ENCODE measurements around the gene ARID3B. TPM values are rescaled to one million over a fixed set of nuclear protein-coding genes. Genes with fewer than 3 reads are reported as not detected.
A peak's percentile ranks its signal among the peaks of the same experiment; 100 is the strongest.

Gene ARID3B
- total RNA-seq, 1 experiment from 2014 or later = 36.1 TPM

DNA sequence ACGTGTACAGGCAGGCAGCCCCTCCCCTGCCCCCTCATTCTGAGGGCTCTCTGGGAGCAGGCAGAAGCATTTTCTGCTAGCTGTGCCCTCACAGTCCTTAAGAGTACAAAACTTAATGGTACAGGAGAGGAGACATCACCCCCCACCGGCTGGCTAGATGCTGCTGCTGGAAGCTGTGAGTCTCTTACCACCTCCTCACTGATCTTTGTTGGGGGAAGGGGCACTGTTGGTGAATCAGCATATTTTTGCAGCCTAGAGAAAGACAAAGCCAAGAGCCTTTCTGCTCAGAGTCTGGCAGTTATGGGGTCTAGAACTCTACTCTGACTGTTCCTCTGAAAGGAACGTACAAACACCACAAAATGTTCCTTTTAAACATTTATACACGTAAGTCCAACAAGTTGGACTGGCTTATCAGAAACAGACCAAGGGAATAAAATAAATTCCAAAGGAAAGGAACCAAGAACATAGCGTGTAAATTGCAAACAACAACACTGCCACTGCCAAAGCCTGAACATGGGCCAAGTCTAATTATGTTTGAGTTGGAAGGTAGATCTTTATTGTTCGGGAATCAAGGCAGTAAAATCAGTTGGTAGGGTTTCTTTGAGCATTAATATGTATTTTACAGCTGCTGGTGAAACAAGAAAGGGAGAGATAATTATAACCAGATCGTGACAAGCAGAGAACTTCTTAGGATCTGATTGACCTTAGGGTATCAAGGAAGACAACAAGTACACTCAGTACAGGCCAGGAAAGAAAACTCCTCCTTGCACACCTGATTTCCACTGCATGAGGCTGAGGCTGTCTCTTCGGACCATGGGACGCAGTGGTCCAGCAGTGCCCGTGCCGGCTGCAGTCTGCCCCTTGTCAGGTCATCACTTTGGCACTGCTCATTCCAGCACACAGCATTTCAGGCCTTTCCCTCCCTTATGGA, 102.0 kb downstream of the ARID3B start:
- Histone ChIP-seq H3K36me3 (ENCODE audit: control insufficient read depth, insufficient read depth, low read length) (peaks cover 2% of the 10 kb centered on the region), H3K9me3 (no peaks in the 10 kb centered on the region)
- BruUV-seq (replicated peaks) = TSS peak; percentile 92

DNA sequence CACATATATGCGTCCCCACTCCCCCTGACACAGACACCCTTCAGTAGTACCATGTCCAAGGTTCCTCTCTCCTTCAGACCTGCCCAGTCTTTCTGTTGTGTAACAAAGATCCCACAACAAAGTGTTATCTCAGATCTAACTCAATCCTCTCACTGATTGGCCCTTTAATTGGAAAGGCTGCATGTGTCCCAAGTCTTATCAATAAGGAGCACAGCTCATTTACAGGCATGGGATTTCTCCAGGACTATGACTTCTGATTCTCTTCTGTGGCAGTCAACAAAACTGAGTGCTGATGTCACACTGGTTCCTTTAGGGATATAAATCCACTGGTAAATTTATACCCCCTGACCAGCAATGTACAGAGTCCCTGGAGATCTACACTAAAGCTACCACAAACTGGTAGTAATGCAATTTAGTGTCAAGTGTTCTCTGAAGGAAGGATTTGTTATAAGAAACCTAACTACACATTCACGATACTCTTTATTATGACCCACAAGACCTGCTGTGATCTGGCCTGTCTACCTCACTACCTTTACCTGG, 102.7 kb downstream of the ARID3B start:
- peaks cover 38% of the 10 kb centered on the region for H3K36me3 Mint-ChIP-seq (ENCODE audit: insufficient read depth, unreplicated experiment)
- peak overlapping the region; percentile 48 for H3K4me3 Mint-ChIP-seq (ENCODE audit: unreplicated experiment)
- ChIA-PET POLR2A (no interaction called here), CTCF (interaction anchor here (0.8 to 2.5 kb wide), 3 partner anchors 9 to 307 kb away, joined by 3 to 20 read pairs (median 3); no protein-coding TSS in a partner anchor)
- BruUV-seq (replicated peaks) = no TSS peak
- Histone ChIP-seq H3K9me3 (no peaks in the 10 kb centered on the region), H3K27me3 (replicated peaks; ENCODE audit: control insufficient read depth, insufficient read depth, low read length) (no peaks in the 10 kb centered on the region), H3K36me3 (ENCODE audit: control insufficient read depth, insufficient read depth, low read length) (peaks cover 2% of the 10 kb centered on the region), H3K4me3 (ENCODE audit: low read depth, low read length) (no peak overlapping the region), H3K4me1 (peaks cover 54% of the 10 kb centered on the region)
- H3K9me3 Mint-ChIP-seq (ENCODE audit: unreplicated experiment) = no peaks in the 10 kb centered on the region
- no peak for TF ChIP-seq CTCF (IDR thresholded peaks at IDR 0.05; ENCODE audit: insufficient read depth in 1 of 2, low read depth in 1 of 2, low read length in 1 of 2, severe bottlenecking in 1 of 2, unreplicated experiment in 1 of 2)
- peaks cover 55% of the 10 kb centered on the region for H3K4me1 Mint-ChIP-seq (ENCODE audit: low read depth, unreplicated experiment)
- intact Hi-C loops (cut with micrococcal nuclease; ENCODE audit: unreplicated experiment) = loop anchor here (2.0 kb wide), 3 partner anchors 53 to 125 kb away; partner anchors contain the start of gene EDC3
- H3K27ac Mint-ChIP-seq (ENCODE audit: unreplicated experiment) = peak overlapping the region; percentile 90
- no peak for DNase-seq
- H3K27me3 Mint-ChIP-seq (ENCODE audit: insufficient read depth, unreplicated experiment) = no peaks in the 10 kb centered on the region

More for the DNA sequence above, 102.0 kb downstream of the ARID3B start:
- Mint-ChIP-seq H3K27ac (ENCODE audit: unreplicated experiment) (peak overlapping the region; percentile 90), H3K36me3 (ENCODE audit: insufficient read depth, unreplicated experiment) (peaks cover 41% of the 10 kb centered on the region), H3K9me3 (ENCODE audit: unreplicated experiment) (no peaks in the 10 kb centered on the region), H3K4me3 (ENCODE audit: unreplicated experiment) (peak overlapping the region; percentile 48), H3K27me3 (ENCODE audit: insufficient read depth, unreplicated experiment) (no peaks in the 10 kb centered on the region), H3K4me1 (ENCODE audit: low read depth, unreplicated experiment) (peaks cover 57% of the 10 kb centered on the region)
- no peak for TF ChIP-seq CTCF (IDR thresholded peaks at IDR 0.05; ENCODE audit: insufficient read depth in 1 of 2, low read depth in 1 of 2, low read length in 1 of 2, severe bottlenecking in 1 of 2, unreplicated experiment in 1 of 2)
- CTCF ChIA-PET = interaction anchor here (0.6 to 2.5 kb wide), 5 partner anchors 8 to 307 kb away, joined by 3 to 20 read pairs (median 3); no protein-coding TSS in a partner anchor
- Histone ChIP-seq H3K4me1 (peaks cover 54% of the 10 kb centered on the region), H3K27me3 (replicated peaks; ENCODE audit: control insufficient read depth, insufficient read depth, low read length) (no peaks in the 10 kb centered on the region), H3K4me3 (ENCODE audit: low read depth, low read length) (no peak overlapping the region)
- intact Hi-C loops (cut with micrococcal nuclease; ENCODE audit: unreplicated experiment) = loop anchor here (2.0 kb wide), 3 partner anchors 54 to 126 kb away; partner anchors contain the start of gene EDC3
- POLR2A ChIA-PET = interaction anchor here (0.9 kb wide), 1 partner anchor 126 kb away, joined by 4 read pairs; no protein-coding TSS in a partner anchor
- peak in 1 of 2 experiments; percentile 75 for DNase-seq

DNA sequence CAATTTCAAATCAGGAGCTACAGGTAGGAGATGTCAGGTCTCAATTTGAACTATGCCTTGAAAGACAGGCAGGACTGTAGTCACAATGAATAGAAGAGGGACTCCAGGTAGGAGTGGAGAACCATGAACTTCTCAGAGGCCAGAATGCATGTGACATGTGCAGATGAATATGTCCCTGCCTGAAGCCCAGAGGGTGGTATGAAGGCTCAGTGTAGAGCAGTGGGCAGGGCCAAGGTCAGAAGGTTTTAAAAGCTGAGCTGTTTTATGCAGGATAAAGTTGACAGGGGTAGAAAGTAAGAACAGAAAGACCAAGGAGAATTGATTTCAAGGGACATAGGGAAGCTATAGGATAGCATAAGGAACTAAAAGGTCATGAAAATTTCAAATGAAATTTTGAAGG, 105.5 kb downstream of the ARID3B start:
- CTCF ChIA-PET = no interaction called here
- no peaks in the 10 kb centered on the region; the same call in 1 of the 2 replicates for H3K36me3 ChIP-seq (ENCODE audit: control insufficient read depth, insufficient read depth, low read length)
- Mint-ChIP-seq H3K4me3 (ENCODE audit: unreplicated experiment) (no peak overlapping the region), H3K4me1 (ENCODE audit: low read depth, unreplicated experiment) (peaks cover 50% of the 10 kb centered on the region), H3K27ac (ENCODE audit: unreplicated experiment) (peak overlapping the region; percentile 38), H3K27me3 (ENCODE audit: insufficient read depth, unreplicated experiment) (no peaks in the 10 kb centered on the region), H3K36me3 (ENCODE audit: insufficient read depth, unreplicated experiment) (peaks cover 27% of the 10 kb centered on the region), H3K9me3 (ENCODE audit: unreplicated experiment) (no peaks in the 10 kb centered on the region)
- no TSS peak for BruUV-seq (replicated peaks)
- H3K4me1 ChIP-seq = peaks cover 42% of the 10 kb centered on the region
- DNase-seq = no peak
- intact Hi-C loops (cut with micrococcal nuclease; ENCODE audit: unreplicated experiment) = no loop called here
- no peak overlapping the region for H3K4me3 ChIP-seq (ENCODE audit: low read depth, low read length)
- H3K27me3 ChIP-seq (replicated peaks; ENCODE audit: control insufficient read depth, insufficient read depth, low read length) = no peaks in the 10 kb centered on the region
- TF ChIP-seq CTCF (IDR thresholded peaks at IDR 0.05; ENCODE audit: insufficient read depth in 1 of 2, low read depth in 1 of 2, low read length in 1 of 2, severe bottlenecking in 1 of 2, unreplicated experiment in 1 of 2) = no peak
- POLR2A ChIA-PET = no interaction called here
- H3K9me3 ChIP-seq = no peaks in the 10 kb centered on the region

Data from Caco-2 (cell line).